IPS-15b (cell line): ENCODE results near the gene VPS13D.

Experiments
- H3K27me3 ChIP-seq: one replicate; pipeline ENCODE4 v1.6.1; 2013; ENCODE audit warnings: low read length; ENCODE audit not compliant: control insufficient read depth, insufficient read depth
- H3K36me3 ChIP-seq: one replicate; pipeline ENCODE4 v1.6.1; 2013; ENCODE audit warnings: low read length; ENCODE audit not compliant: control insufficient read depth, insufficient read depth
- H3K4me1 ChIP-seq: one replicate; pipeline ENCODE4 v1.6.1; 2013; ENCODE audit warnings: mild to moderate bottlenecking, low read length; ENCODE audit not compliant: control insufficient read depth, insufficient read depth
- H3K4me3 ChIP-seq: one replicate; pipeline ENCODE4 v1.5.1; 2013; ENCODE audit warnings: low read depth, low read length
- H3K9ac ChIP-seq: one replicate; pipeline ENCODE4 v1.6.1; 2013; ENCODE audit warnings: low read depth, mild to moderate bottlenecking, low read length
- H3K9me3 ChIP-seq: one replicate; pipeline ENCODE4 v1.6.1; 2013; ENCODE audit warnings: mild to moderate bottlenecking, low read length; ENCODE audit not compliant: control insufficient read depth, insufficient read depth

Gene VPS13D

GRCh38 chr1:12333036-12333785 lies 103.4 kb downstream of the VPS13D start:
- no peaks in the 10 kb centered on the region for H3K27me3 ChIP-seq
- H3K4me1 ChIP-seq: no peaks in the 10 kb centered on the region
- H3K9me3 ChIP-seq: no peaks in the 10 kb centered on the region
- no peaks in the 10 kb centered on the region for H3K36me3 ChIP-seq
- H3K9ac ChIP-seq: no peak overlapping the region
- H3K4me3 ChIP-seq: no peak overlapping the region

DNA sequence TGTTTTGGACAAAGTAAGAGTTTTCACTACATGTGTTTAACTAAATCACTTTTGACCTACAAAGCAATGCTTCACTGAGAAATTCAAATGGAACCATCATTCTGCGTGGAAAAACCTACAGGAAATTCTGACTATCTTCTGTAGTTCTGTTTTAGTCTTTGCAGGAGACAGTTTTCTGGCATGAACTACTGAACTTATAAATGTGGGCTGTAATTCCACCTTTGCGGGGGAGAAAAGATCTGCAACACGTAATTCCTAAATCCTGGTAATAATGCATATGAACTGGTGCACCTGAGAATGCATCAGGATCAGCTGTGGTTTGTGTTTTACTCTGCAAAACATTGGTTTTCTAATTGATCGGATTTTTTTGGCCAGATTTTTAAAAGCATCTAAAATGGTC lies 106.0 kb downstream of the VPS13D start:
- H3K36me3 ChIP-seq: no peaks in the 10 kb centered on the region
- H3K27me3 ChIP-seq: no peaks in the 10 kb centered on the region
- H3K4me1 ChIP-seq: no peaks in the 10 kb centered on the region
- no peak overlapping the region for H3K9ac ChIP-seq
- no peaks in the 10 kb centered on the region for H3K9me3 ChIP-seq
- no peak overlapping the region for H3K4me3 ChIP-seq

DNA sequence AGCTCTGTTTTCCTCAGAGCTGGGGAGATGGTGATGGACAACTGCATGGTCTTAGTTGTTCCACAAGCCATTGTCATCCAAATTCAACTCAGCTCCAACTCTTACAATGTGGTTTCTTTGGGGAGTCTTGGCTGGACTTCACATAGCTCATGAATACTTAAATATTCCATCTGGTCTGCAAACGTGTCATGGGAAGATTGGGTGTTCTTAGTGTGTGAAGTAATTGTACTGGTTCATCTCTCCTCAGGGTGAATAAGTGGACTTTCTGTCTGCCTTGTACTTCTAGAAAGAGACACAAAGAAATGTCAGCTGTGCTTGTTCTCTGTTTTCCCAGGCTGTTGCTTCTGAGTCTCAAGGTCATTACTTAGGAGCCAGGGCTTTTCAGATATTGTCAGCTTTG lies 106.6 kb downstream of the VPS13D start:
- no peaks in the 10 kb centered on the region for H3K4me1 ChIP-seq
- H3K9me3 ChIP-seq: no peaks in the 10 kb centered on the region
- H3K4me3 ChIP-seq: no peak overlapping the region
- no peak overlapping the region for H3K9ac ChIP-seq
- H3K36me3 ChIP-seq: no peaks in the 10 kb centered on the region
- H3K27me3 ChIP-seq: no peaks in the 10 kb centered on the region

DNA sequence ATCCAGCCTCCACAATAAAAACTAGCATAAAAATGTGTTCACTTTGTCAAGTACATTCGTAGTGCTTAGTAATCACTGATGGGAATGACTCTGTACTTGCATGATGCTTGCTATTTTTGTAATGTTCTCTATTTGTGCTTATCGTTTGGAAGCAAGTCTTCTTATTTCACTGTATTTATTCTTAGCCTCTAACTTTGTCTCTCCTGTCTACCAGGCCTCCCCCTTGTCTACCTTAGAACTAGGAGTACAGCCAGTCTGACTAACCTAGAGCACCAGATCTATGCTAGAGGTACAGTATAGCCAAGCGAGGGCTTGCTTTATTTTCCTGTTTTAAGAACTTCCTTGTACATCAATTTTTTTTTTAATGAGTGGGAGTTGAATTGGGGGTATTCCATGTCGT lies 108.2 kb downstream of the VPS13D start:
- no peaks in the 10 kb centered on the region for H3K27me3 ChIP-seq

GRCh38 chr1:12338823-12339222 lies 109.0 kb downstream of the VPS13D start:
- H3K36me3 ChIP-seq: no peaks in the 10 kb centered on the region
- no peaks in the 10 kb centered on the region for H3K9me3 ChIP-seq
- H3K4me3 ChIP-seq: no peak overlapping the region
- H3K27me3 ChIP-seq: no peaks in the 10 kb centered on the region
- no peak overlapping the region for H3K9ac ChIP-seq
- no peaks in the 10 kb centered on the region for H3K4me1 ChIP-seq

More for the DNA sequence above, 108.2 kb downstream of the VPS13D start:
- no peaks in the 10 kb centered on the region for H3K4me1 ChIP-seq
- H3K9me3 ChIP-seq: no peaks in the 10 kb centered on the region
- no peaks in the 10 kb centered on the region for H3K36me3 ChIP-seq
- no peak overlapping the region for H3K4me3 ChIP-seq
- no peak overlapping the region for H3K9ac ChIP-seq

DNA sequence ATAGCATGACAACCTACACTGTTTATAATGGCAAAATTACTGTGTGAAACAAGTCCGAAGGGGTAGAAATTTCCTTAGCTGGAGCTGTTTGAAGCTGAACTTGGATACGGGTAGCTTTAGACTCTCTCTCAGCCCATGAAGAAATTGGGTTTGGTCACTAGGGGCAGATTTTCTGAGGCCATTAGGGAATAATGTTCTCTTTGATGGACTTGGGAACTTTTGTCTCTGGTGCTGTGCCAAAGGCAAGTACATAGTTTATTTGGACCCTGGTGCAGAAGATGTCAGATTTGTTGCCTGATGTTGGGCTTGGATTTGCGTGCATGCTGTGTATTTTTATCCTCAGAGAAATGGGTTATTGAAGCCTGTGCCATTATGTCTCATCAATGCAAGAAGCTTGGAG lies 109.6 kb downstream of the VPS13D start:
- H3K36me3 ChIP-seq: no peaks in the 10 kb centered on the region
- no peaks in the 10 kb centered on the region for H3K9me3 ChIP-seq
- no peaks in the 10 kb centered on the region for H3K4me1 ChIP-seq
- no peak overlapping the region for H3K9ac ChIP-seq
- H3K4me3 ChIP-seq: no peak overlapping the region
- no peaks in the 10 kb centered on the region for H3K27me3 ChIP-seq

GRCh38 chr1:12339811-12340543 lies 110.1 kb downstream of the VPS13D start:
- H3K4me1 ChIP-seq: no peaks in the 10 kb centered on the region
- no peak overlapping the region for H3K4me3 ChIP-seq
- no peak overlapping the region for H3K9ac ChIP-seq
- H3K36me3 ChIP-seq: no peaks in the 10 kb centered on the region
- no peaks in the 10 kb centered on the region for H3K9me3 ChIP-seq
- H3K27me3 ChIP-seq: no peaks in the 10 kb centered on the region

DNA sequence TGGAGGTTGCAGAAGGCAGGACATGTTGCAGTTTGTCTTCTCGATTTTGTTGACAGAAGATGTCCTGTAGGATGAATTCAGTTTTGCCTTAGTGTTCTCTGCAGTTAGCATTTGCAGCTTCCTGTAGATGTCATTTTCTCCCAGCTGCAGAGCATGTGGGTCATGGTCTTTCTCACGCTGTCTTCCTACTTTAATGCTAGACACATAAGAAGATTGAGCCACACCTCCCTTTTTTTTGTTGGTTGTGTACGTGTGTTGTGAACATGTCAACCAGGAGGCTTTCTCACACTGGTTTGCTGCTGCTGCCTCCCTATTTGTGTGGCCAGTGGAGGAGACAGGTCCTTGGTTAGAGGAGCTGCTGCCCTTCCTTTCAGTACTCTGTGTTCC lies 110.7 kb downstream of the VPS13D start:
- Histone ChIP-seq H3K9me3 (no peaks in the 10 kb centered on the region), H3K27me3 (no peaks in the 10 kb centered on the region), H3K4me1 (no peaks in the 10 kb centered on the region), H3K36me3 (peaks cover 3% of the 10 kb centered on the region), H3K4me3 (no peak overlapping the region), H3K9ac (no peak overlapping the region)

GRCh38 chr1:12341667-12342066 lies 111.8 kb downstream of the VPS13D start:
- Histone ChIP-seq H3K27me3 (no peaks in the 10 kb centered on the region), H3K36me3 (peaks cover 6% of the 10 kb centered on the region), H3K4me1 (no peaks in the 10 kb centered on the region), H3K4me3 (no peak overlapping the region), H3K9ac (no peak overlapping the region), H3K9me3 (no peaks in the 10 kb centered on the region)

GRCh38 chr1:12342401-12343003 lies 112.7 kb downstream of the VPS13D start:
- Histone ChIP-seq H3K9me3 (no peaks in the 10 kb centered on the region), H3K4me1 (no peaks in the 10 kb centered on the region), H3K9ac (no peak overlapping the region), H3K27me3 (no peaks in the 10 kb centered on the region), H3K4me3 (no peak overlapping the region), H3K36me3 (peaks cover 6% of the 10 kb centered on the region)

- Histone ChIP-seq H3K9me3 (no peaks in the 10 kb centered on the region), H3K36me3 (peaks cover 10% of the 10 kb centered on the region), H3K9ac (no peak overlapping the region), H3K4me3 (no peak overlapping the region), H3K4me1 (no peaks in the 10 kb centered on the region), H3K27me3 (no peaks in the 10 kb centered on the region)
Observed at GRCh38 chr1:12343823-12344487, 114.1 kb downstream of the VPS13D start.
